H1 (cell line): ENCODE results near the gene CARD14. TPM values are rescaled to one million over a fixed set of nuclear protein-coding genes. Genes with fewer than 3 reads are reported as not detected.

Experiments
- CTCF ChIA-PET: fragments of 300-600 bp; sonication (Branson Sonifier 250); formaldehyde crosslinking; loops from one replicate; lab custom pipeline; 2021; ENCODE audit not compliant: partially characterized antibody; lab: Charles Lee
- POLR2A ChIA-PET: fragments of 300-600 bp; sonication (Branson Sonifier 250); formaldehyde crosslinking; loops from one replicate; lab custom pipeline; 2021; ENCODE audit warnings: inconsistent platforms; ENCODE audit not compliant: partially characterized antibody; lab: Charles Lee
- DNase-seq, 2 experiments: peaks; one replicate each; pipeline versions ENCODE4 v3.0.0 to v3.0.0-alpha.2; 2010 to 2022; ENCODE audit warnings: low spot score in 2 of 2, low read depth in 1 of 2, mixed read lengths in 1 of 2
- FAIRE-seq: peaks from 2 replicates; lab custom pipeline; 2011; peaks lifted over from hg19 to GRCh38; lab: Jason Lieb, UNC
- H2AFZ ChIP-seq: 2 replicates; pipeline ENCODE4 v1.8.1; 2012; ENCODE audit warnings: low read length, inconsistent platforms
- H2AK5ac ChIP-seq: 2 replicates; pipeline ENCODE4 v1.6.1; 2013; ENCODE audit warnings: low read depth, low read length
- H2BK120ac ChIP-seq: replicated peaks from 2 replicates; pipeline ENCODE3; 2013; ENCODE audit warnings: low read depth, low read length, inconsistent platforms
- H2BK12ac ChIP-seq: 2 replicates; pipeline ENCODE4 v1.6.1; 2013; ENCODE audit warnings: low read depth, low read length
- H2BK15ac ChIP-seq: 2 replicates; pipeline ENCODE4 v1.6.1; 2013; ENCODE audit warnings: low read length
- H2BK20ac ChIP-seq: 2 replicates; pipeline ENCODE4 v1.6.1; 2013; ENCODE audit warnings: low read length
- H2BK5ac ChIP-seq: 2 replicates; pipeline ENCODE4 v1.6.1; 2013; ENCODE audit warnings: low read depth, low read length
- H3K14ac ChIP-seq: 2 replicates; pipeline ENCODE4 v1.6.1; 2013; ENCODE audit warnings: inconsistent platforms; ENCODE audit not compliant: insufficient read length
- H3K18ac ChIP-seq: 2 replicates; pipeline ENCODE4 v1.6.1; 2013; ENCODE audit warnings: low read length; ENCODE audit errors: extremely low read depth
- H3K23ac ChIP-seq: 2 replicates; pipeline ENCODE4 v1.6.1; 2013; ENCODE audit warnings: inconsistent platforms; ENCODE audit not compliant: insufficient read length
- H3K23me2 ChIP-seq: 2 replicates; pipeline ENCODE4 v1.6.1; 2013; ENCODE audit warnings: low read depth, low read length
- H3K27ac ChIP-seq: 2 replicates; pipeline ENCODE4 v1.6.1; 2011; ENCODE audit warnings: low read depth, low read length, inconsistent platforms
- H3K27me3 ChIP-seq, 4 experiments: replicated peaks in 1 of 4; 1 replicate in 1 of 4; 2 replicates in 3 of 4; pipeline versions ENCODE4 v1.6.1 to v1.8.1; 2011 to 2013; ENCODE audit warnings: low read length in 3 of 4, mild to moderate bottlenecking in 3 of 4, inconsistent platforms in 2 of 4, mixed read lengths in 2 of 4, moderate library complexity in 1 of 4; ENCODE audit not compliant: control insufficient read depth in 3 of 4, insufficient read depth in 3 of 4; ENCODE audit errors: extremely low read depth in 1 of 4
- H3K36me3 ChIP-seq, 4 experiments: 2 replicates each; pipeline versions ENCODE4 v1.6.1 to v1.8.1; 2011 to 2013; ENCODE audit warnings: mild to moderate bottlenecking in 4 of 4, low read length in 3 of 4, moderate library complexity in 2 of 4, control low read depth in 1 of 4, inconsistent platforms in 1 of 4; ENCODE audit not compliant: insufficient read depth in 4 of 4, control insufficient read depth in 2 of 4
- H3K4ac ChIP-seq: replicated peaks from 2 replicates; pipeline ENCODE3; 2013; ENCODE audit warnings: low read length, low read depth, mixed read lengths, inconsistent platforms; ENCODE audit not compliant: insufficient read length
- H3K4me1 ChIP-seq, 4 experiments: replicated peaks in 1 of 4; 1 replicate in 1 of 4; 2 replicates in 3 of 4; pipeline versions ENCODE4 v1.6.1 to v1.8.1; 2011 to 2013; ENCODE audit warnings: low read length in 3 of 4, inconsistent platforms in 2 of 4, mixed read lengths in 1 of 4; ENCODE audit not compliant: insufficient read depth in 4 of 4, control insufficient read depth in 3 of 4
- H3K4me2 ChIP-seq, 2 experiments: 2 replicates each; pipeline versions ENCODE4 v1.6.1 to v1.8.1; 2011 to 2013; ENCODE audit warnings: low read depth in 2 of 2, low read length in 2 of 2, control low read depth in 1 of 2, inconsistent platforms in 1 of 2, mild to moderate bottlenecking in 1 of 2; ENCODE audit not compliant: insufficient read depth in 1 of 2
- H3K4me3 ChIP-seq, 4 experiments: fragments of 200-600, 300-600 bp in 1 of 4; sonication (generic), shearing (Covaris generic), sonication (Bioruptor Twin) in 1 of 4; 2 replicates each; pipeline versions ENCODE4 v1.5.1 to v1.8.1; 2011 to 2016; ENCODE audit warnings: low read length in 4 of 4, low read depth in 3 of 4, control low read depth in 2 of 4, inconsistent platforms in 2 of 4, mild to moderate bottlenecking in 2 of 4, mixed read lengths in 1 of 4, moderate library complexity in 1 of 4; ENCODE audit not compliant: insufficient read depth in 2 of 4; ENCODE audit errors: extremely low read depth in 1 of 4
- H3K56ac ChIP-seq: replicated peaks from 2 replicates; pipeline ENCODE3; 2013; ENCODE audit warnings: low read depth, mild to moderate bottlenecking, mixed read lengths, low read length, inconsistent platforms; ENCODE audit not compliant: insufficient read length
- H3K79me1 ChIP-seq: 2 replicates; pipeline ENCODE4 v1.6.1; 2013; ENCODE audit warnings: low read depth, low read length, control low read depth
- H3K79me2 ChIP-seq, 2 experiments: 2 replicates each; pipeline versions ENCODE4 v1.6.1 to v1.8.1; 2012 to 2013; ENCODE audit warnings: low read length in 2 of 2, mild to moderate bottlenecking in 2 of 2, inconsistent platforms in 1 of 2; ENCODE audit not compliant: insufficient read depth in 2 of 2, control insufficient read depth in 1 of 2
- H3K9ac ChIP-seq, 4 experiments: replicated peaks in 1 of 4; 1 replicate in 1 of 4; 2 replicates in 3 of 4; pipeline versions ENCODE4 v1.6.1 to v1.8.1; 2011 to 2013; ENCODE audit warnings: low read depth in 3 of 4, low read length in 3 of 4, control low read depth in 2 of 4, mild to moderate bottlenecking in 2 of 4, moderate library complexity in 2 of 4, inconsistent platforms in 1 of 4; ENCODE audit errors: extremely low read depth in 1 of 4
- H3K9me3 ChIP-seq, 2 experiments: 2 replicates each; pipeline versions ENCODE4 v1.6.1 to v1.8.1; 2012 to 2013; ENCODE audit warnings: mild to moderate bottlenecking in 2 of 2, moderate library complexity in 2 of 2, control low read depth in 1 of 2, inconsistent platforms in 1 of 2, low read depth in 1 of 2, low read length in 1 of 2, mixed read lengths in 1 of 2; ENCODE audit not compliant: insufficient read depth in 2 of 2
- H4K20me1 ChIP-seq, 2 experiments: replicated peaks in 1 of 2; 2 replicates each; pipeline versions ENCODE3 to v1.8.1; 2011 to 2013; ENCODE audit warnings: inconsistent platforms in 2 of 2, low read length in 2 of 2, mild to moderate bottlenecking in 1 of 2; ENCODE audit not compliant: insufficient read depth in 2 of 2, control insufficient read depth in 1 of 2
- H4K5ac ChIP-seq: 2 replicates; pipeline ENCODE4 v1.6.1; 2013; ENCODE audit warnings: low read length, low read depth, mixed read lengths, inconsistent platforms; ENCODE audit not compliant: insufficient read length
- H4K8ac ChIP-seq: 2 replicates; pipeline ENCODE4 v1.8.0; 2013; ENCODE audit warnings: mild to moderate bottlenecking, moderate library complexity, low read length, inconsistent platforms; ENCODE audit not compliant: insufficient read depth; ENCODE audit errors: extremely low read depth
- H4K91ac ChIP-seq: replicated peaks from 2 replicates; pipeline ENCODE3; 2013; ENCODE audit warnings: low read length, mixed read lengths, inconsistent platforms; ENCODE audit not compliant: insufficient read length
- CHD2 ChIP-seq: IDR thresholded peaks from 2 replicates; pipeline ENCODE4 v1.6.1; 2012; ENCODE audit warnings: low read length, improper control_type of control experiment
- SIN3A ChIP-seq, 2 experiments: IDR thresholded peaks in 1 of 2; conservative IDR thresholded peaks in 1 of 2; 2 replicates each; pipeline ENCODE4 v1.6.1; 2011 to 2012; ENCODE audit warnings: low read length in 2 of 2, improper control_type of control experiment in 1 of 2, low read depth in 1 of 2, mild to moderate bottlenecking in 1 of 2
- SIRT6 ChIP-seq: IDR thresholded peaks from one replicate; pipeline ENCODE4 v1.7.1; 2012; ENCODE audit warnings: low read length, inconsistent platforms
- WGBS, 2 experiments: shearing (Covaris generic) in 1 of 2; methylation state at CpG; one replicate each; pipeline versions ENCODE4 v1.1.6 to v1.1.7; 2013 to 2015; ENCODE audit warnings: low lambda C conversion rate in 2 of 2, mixed read lengths in 2 of 2, inconsistent platforms in 1 of 2, low coverage in 1 of 2, missing lambda C conversion rate in 1 of 2; ENCODE audit not compliant: insufficient replicate concordance in 2 of 2, insufficient coverage in 1 of 2, insufficient read length in 1 of 2; ENCODE audit errors: extremely low coverage in 1 of 2, missing lambda C conversion rate in 1 of 2; 5-methylcytosine and 5-hydroxymethylcytosine counted together
- polyA plus RNA-seq, 7 experiments: library from polyadenylated mRNA; depleted of rRNA in 3 of 7; stranded (reverse) in 5 of 7; unstranded in 2 of 7; fragments of >200 nt in 5 of 7; fragments of 200-250 nt in 2 of 7; gene quantifications; 1 replicate in 5 of 7; 2 replicates in 1 of 7; 4 replicates in 1 of 7; pipeline versions ENCODE4 v1.2.1 to v1.2.3, GENCODE V29; 2011 to 2013; ENCODE audit warnings: missing spikeins in 2 of 7, mixed read lengths in 2 of 7
- total RNA-seq: library from RNA; stranded (reverse); fragmentation: NEBNext Ultra II Directional; extraction: Animal tissue kit (Norgen Biotek cat#: 25700); gene quantifications from 2 replicates; pipeline ENCODE4 v1.2.1, GENCODE V29; 2021

Gene CARD14
- total and polyA plus RNA-seq, 2 of the 8 experiments (the other 6 are each of a cell fraction or from before 2014, with no cell fraction given) = 0.08 TPM; not detected in 1

GRCh38 chr17:80222376-80223141 is 52.7 kb downstream of the CARD14 start:
- H3K79me1 ChIP-seq = peaks cover 6% of the 10 kb centered on the region; the same call in 1 of the 2 replicates
- H2BK20ac ChIP-seq = no peak overlapping the region
- no peak overlapping the region for H2BK15ac ChIP-seq
- no peak overlapping the region for H2BK120ac ChIP-seq
- H3K23me2 ChIP-seq = peaks cover 10% of the 10 kb centered on the region; the same call in 1 of the 2 replicates
- no peak for TF ChIP-seq SIRT6
- no peak for TF ChIP-seq CHD2
- TF ChIP-seq SIN3A (conservative IDR thresholded peaks at IDR 0.05 in 1 of 2, IDR thresholded peaks at IDR 0.05 in 1 of 2; ENCODE audit: low read depth in 1 of 2, low read length in 2 of 2) = no peak
- no peak overlapping the region for H4K8ac ChIP-seq
- no peak overlapping the region for H3K18ac ChIP-seq
- no peak for FAIRE-seq
- H2BK5ac ChIP-seq = no peak overlapping the region
- H3K36me3 ChIP-seq = no peaks in the 10 kb centered on the region; a peak in 1 of 8 replicates
- no peak overlapping the region for H4K91ac ChIP-seq
- no peak overlapping the region for H3K14ac ChIP-seq
- no peak for DNase-seq
- ChIA-PET POLR2A (no interaction called here), CTCF (no interaction called here)
- peaks cover 0 to 21% (median 11%) of the 10 kb centered on the region in 4 experiments; a peak in 6 of 7 replicates for H3K4me1 ChIP-seq
- H3K9ac ChIP-seq = no peak overlapping the region
- H4K5ac ChIP-seq = no peak overlapping the region
- no peak overlapping the region for H3K4me2 ChIP-seq
- H4K20me1 ChIP-seq = peaks cover 2 to 10% of the 10 kb centered on the region in 2 experiments
- H2BK12ac ChIP-seq = no peak overlapping the region
- H3K27ac ChIP-seq = no peak overlapping the region
- H3K27me3 ChIP-seq = no peaks in the 10 kb centered on the region; a peak in 1 of 7 replicates
- WGBS, 2 experiments = 98% methylated on average over 16 of the region's 18 CpGs; no CpG with 5 or more reads in 1 of the 2 experiments
- no peak overlapping the region for H3K4ac ChIP-seq
- no peaks in the 10 kb centered on the region for H3K79me2 ChIP-seq
- no peak overlapping the region for H3K4me3 ChIP-seq
- H2AK5ac ChIP-seq = no peak overlapping the region
- H3K23ac ChIP-seq = no peak overlapping the region
- no peak overlapping the region for H3K56ac ChIP-seq
- H3K9me3 ChIP-seq = no peaks in the 10 kb centered on the region
- no peak overlapping the region for H2AFZ ChIP-seq
